GM12878 (cell line): Measurements from ENCODE around the gene PILRB. TPM values are rescaled to one million over a fixed set of nuclear protein-coding genes. Genes with fewer than 3 reads are reported as not detected.

Source experiments
- ATAC-seq: fragments of 200-7000 bp; cut with Tn5 transposase; 3 replicates; pipeline ENCODE4 v1.9.1; 2020; ENCODE audit warnings: mild to moderate bottlenecking, moderate library complexity
- BruUV-seq: library from RNA; stranded (reverse); fragments of 400-500 nt; replicated peaks from 2 replicates; lab custom pipeline; 2021; lab: Mats Ljungman, UMichigan
- CTCF ChIA-PET: fragments of 300-600 bp; sonication (Branson Sonifier 250); formaldehyde crosslinking; extraction: SDS; loops from one replicate; lab custom pipeline; 2021; ENCODE audit warnings: inconsistent platforms; lab: Yijun Ruan, JAX
- POLR2A ChIA-PET: fragments of 350-600 bp; formaldehyde crosslinking; extraction: SDS; loops from one replicate; lab custom pipeline; 2021; ENCODE audit warnings: inconsistent platforms; lab: Charles Lee
- RAD21 ChIA-PET: fragments of 300-600 bp; sonication (Branson Sonifier 250); formaldehyde crosslinking; loops from one replicate; lab custom pipeline; 2023; ENCODE audit warnings: antibody characterized with exemption; ENCODE audit not compliant: unreplicated experiment; lab: Charles Lee
- SMC1A ChIA-PET: fragments of 300-600 bp; sonication (Branson Sonifier 250); formaldehyde crosslinking; loops from one replicate; lab custom pipeline; 2023; ENCODE audit not compliant: unreplicated experiment, uncharacterized antibody; lab: Charles Lee
- DNase-seq: peaks from one replicate; pipeline ENCODE4 v3.0.0-alpha.2; 2011; ENCODE audit warnings: low read depth, low spot score
- FAIRE-seq: peaks from 3 replicates; lab custom pipeline; 2011; peaks lifted over from hg19 to GRCh38; lab: Jason Lieb, UNC
- H2AFZ ChIP-seq: 2 replicates; pipeline ENCODE4 v1.6.0; 2011; ENCODE audit warnings: low read depth, low read length, control low read depth; ENCODE audit not compliant: control insufficient read depth
- H3K27ac ChIP-seq: 2 replicates; pipeline ENCODE4 v1.5.1; 2011; ENCODE audit warnings: control low read depth; ENCODE audit not compliant: control insufficient read depth, insufficient read depth
- H3K27me3 ChIP-seq, 2 experiments: replicated peaks in 1 of 2; 2 replicates each; pipeline versions ENCODE4 v1.6.0 to v1.6.1; 2011; ENCODE audit warnings: low read length in 1 of 2; ENCODE audit not compliant: control insufficient read depth in 2 of 2, insufficient read depth in 2 of 2
- H3K36me3 ChIP-seq, 2 experiments: 2 replicates each; pipeline ENCODE4 v1.5.1; 2011; ENCODE audit warnings: low read length in 1 of 2; ENCODE audit not compliant: control insufficient read depth in 2 of 2, insufficient read depth in 2 of 2
- H3K4me1 ChIP-seq: 2 replicates; pipeline ENCODE4 v1.6.1; 2011; ENCODE audit warnings: mild to moderate bottlenecking, low read length, moderate library complexity, mixed read lengths; ENCODE audit not compliant: control insufficient read depth, insufficient read depth
- H3K4me2 ChIP-seq: 2 replicates; pipeline ENCODE4 v1.6.0; 2011; ENCODE audit warnings: control low read depth; ENCODE audit not compliant: control insufficient read depth, insufficient read depth
- H3K4me3 ChIP-seq: fragments of 200-600 bp; sonication (generic); 2 replicates; pipeline ENCODE4 v1.5.1; 2016
- H3K79me2 ChIP-seq: 2 replicates; pipeline ENCODE4 v1.6.0; 2011; ENCODE audit warnings: low read length; ENCODE audit not compliant: control insufficient read depth, insufficient read depth
- H3K9ac ChIP-seq: 2 replicates; pipeline ENCODE4 v1.8.0; 2011; ENCODE audit warnings: low read length, control low read depth, mixed read lengths; ENCODE audit not compliant: control insufficient read depth, insufficient read depth
- H3K9me3 ChIP-seq: replicated peaks from 3 replicates; pipeline ENCODE4 v1.5.1; 2011; ENCODE audit warnings: mild to moderate bottlenecking, low read length; ENCODE audit not compliant: control insufficient read depth, insufficient read depth
- H4K20me1 ChIP-seq: 2 replicates; pipeline ENCODE4 v1.6.0; 2011; ENCODE audit not compliant: control insufficient read depth, insufficient read depth
- IKZF1 ChIP-seq: fragments of 450-650 bp; conservative IDR thresholded peaks from 2 replicates; pipeline ENCODE4 v1.6.1; 2017; ENCODE audit warnings: antibody characterized with exemption, mild to moderate bottlenecking
- MTA3 ChIP-seq: IDR thresholded peaks from 2 replicates; pipeline ENCODE4 v1.6.1; 2012; ENCODE audit warnings: low read length, inconsistent platforms, borderline replicate concordance
- PML ChIP-seq: IDR thresholded peaks from 2 replicates; pipeline ENCODE4 v1.6.1; 2012; ENCODE audit warnings: low read length, inconsistent platforms
- POU2F2 ChIP-seq: IDR thresholded peaks from 3 replicates; pipeline ENCODE4 v1.6.1; 2011; ENCODE audit warnings: low read depth, mild to moderate bottlenecking, low read length, borderline replicate concordance
- RCOR1 ChIP-seq: conservative IDR thresholded peaks from 2 replicates; pipeline ENCODE4 v1.6.1; 2012; ENCODE audit warnings: low read depth, low read length, improper control_type of control experiment
- WGBS: methylation state at CpG from one replicate; pipeline ENCODE4 v1.1.6; 2016; ENCODE audit warnings: low lambda C conversion rate; ENCODE audit not compliant: insufficient replicate concordance, insufficient coverage; ENCODE audit errors: missing lambda C conversion rate; 5-methylcytosine and 5-hydroxymethylcytosine counted together
- in situ Hi-C: fragments of 300-500 bp; cut with MboI; formaldehyde crosslinking; loops from 9 replicates; pipeline ENCODE4 v1.14.3; 2018; ENCODE audit warnings: mixed read lengths
- intact Hi-C: fragments of 100-400 bp; cut with micrococcal nuclease; formaldehyde crosslinking; loops from one replicate; pipeline ENCODE4 v1.14.2; 2022; ENCODE audit not compliant: unreplicated experiment
- polyA plus RNA-seq, 11 experiments: library from polyadenylated mRNA; depleted of rRNA in 4 of 11; unstranded in 6 of 11; stranded (reverse) in 5 of 11; fragments of >200 nt; fragmentation: Nextera tagmentation in 4 of 11; fragmentation: Illumina TruSeq in 1 of 11; extraction: Ambion mirVana in 4 of 11; extraction: Trizol in 1 of 11; gene quantifications; 1 replicate in 1 of 11; 2 replicates in 10 of 11; pipeline versions ENCODE4 v1.2.1 to v1.2.3, GENCODE V29; 2011 to 2016; ENCODE audit warnings: inconsistent platforms in 2 of 11, missing spikeins in 2 of 11, low read depth in 1 of 11
- total RNA-seq, 4 experiments: library from RNA; depleted of rRNA in 3 of 4; stranded (reverse); fragments of >200 nt in 3 of 4; fragmentation: Illumina TruSeq in 1 of 4; extraction: Trizol in 1 of 4; gene quantifications; 2 replicates each; pipeline versions ENCODE4 v1.2.1 to v1.2.3, GENCODE V29; 2013 to 2021

PILRB gene
- total and polyA plus RNA-seq, 10 of the 15 experiments (the other 5 are each of a cell fraction or from before 2014, with no cell fraction given) = 2.6 to 50.3 (median 22.0) TPM

DNA sequence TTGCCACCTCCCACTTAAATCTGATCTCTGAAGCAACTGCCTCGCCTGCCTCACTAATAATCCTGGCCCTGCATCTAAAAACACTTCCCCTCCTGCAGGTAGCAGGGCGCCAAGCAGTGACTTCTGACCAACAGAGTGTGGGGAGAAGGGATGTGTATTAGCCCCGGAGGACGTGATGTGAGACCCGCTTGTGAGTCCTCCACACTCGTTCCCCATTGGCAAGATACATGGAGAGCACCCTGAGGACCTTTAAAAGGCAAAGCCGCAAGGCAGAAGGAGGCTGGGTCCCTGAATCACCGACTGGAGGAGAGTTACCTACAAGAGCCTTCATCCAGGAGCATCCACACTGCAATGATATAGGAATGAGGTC, 9.3 kb downstream of the PILRB start:
- CTCF ChIA-PET = interaction anchor here (1.0 to 3.3 kb wide), 2 partner anchors 40 to 159 kb away, joined by 4 to 39 read pairs; no protein-coding TSS in a partner anchor
- RAD21 ChIA-PET = interaction anchor here (1.0 to 2.5 kb wide), 6 partner anchors 18 to 177 kb away, joined by 3 to 20 read pairs (median 5); no protein-coding TSS in a partner anchor
- Histone ChIP-seq H3K9ac (peak overlapping the region; percentile 65; the same call in 1 of the 2 replicates), H3K9me3 (no peaks in the 10 kb centered on the region), H3K79me2 (no peaks in the 10 kb centered on the region), H3K4me1 (peaks cover 61% of the 10 kb centered on the region), H3K36me3 (peaks cover 0 to 7% of the 10 kb centered on the region in 2 experiments; a peak in 3 of 4 replicates), H4K20me1 (no peaks in the 10 kb centered on the region), H3K4me3 (no peak overlapping the region), H3K27ac (peak overlapping the region; percentile 95), H3K27me3 (no peaks in the 10 kb centered on the region), H3K4me2 (peak overlapping the region; percentile 74), H2AFZ (no peak overlapping the region)
- FAIRE-seq = no peak
- 71% methylated on average over 7 of the region's 8 CpGs for WGBS
- no peak for DNase-seq
- intact Hi-C loops = loop anchor here (2.0 to 10.0 kb wide), 2 partner anchors 40 to 178 kb away; no protein-coding TSS in a partner anchor
- in situ Hi-C loops = no loop called here
- TF ChIP-seq MTA3 (peak; percentile 71; the same call in 1 of the 2 replicates), IKZF1 (0 out of 2 replicates have a peak, but pooled peaks have one; percentile 27), PML (0 out of 2 replicates have a peak, but pooled peaks have one; percentile 44), RCOR1 (no peak), POU2F2 (no peak)
- no TSS peak for BruUV-seq
- SMC1A ChIA-PET = interaction anchor here (0.8 to 3.6 kb wide), 4 partner anchors 7 to 45 kb away, joined by 3 to 16 read pairs (median 4); no protein-coding TSS in a partner anchor
- POLR2A ChIA-PET = interaction anchor here (0.8 to 1.0 kb wide), 6 partner anchors 62 to 174 kb away, joined by 3 to 7 read pairs (median 3); partner anchors contain the start of gene ZCWPW1
- ATAC-seq = no peak
